ENCODE measurements around the gene ANKRD33. TPM values are rescaled to one million over a fixed set of nuclear protein-coding genes. Genes with fewer than 3 reads are reported as not detected.
A peak's percentile ranks its signal among the peaks of the same experiment; 100 is the strongest.

The ANKRD33 gene
- total and polyA plus RNA-seq, 2 of the 8 experiments (the other 6 are each of a cell fraction or from before 2014, with no cell fraction given): 0.41 to 0.53 TPM

- H3K4ac ChIP-seq (replicated peaks; ENCODE audit: insufficient read length, low read depth, low read length): no peak overlapping the region
- H3K9ac ChIP-seq (replicated peaks in 1 of 4; ENCODE audit: extremely low read depth in 1 of 4, low read depth in 3 of 4, low read length in 3 of 4): no peak overlapping the region
- 80% methylated on average over 6 of the region's 6 CpGs; no CpG with 5 or more reads in 1 of the 2 experiments for WGBS, 2 experiments (ENCODE audit: extremely low coverage in 1 of 2, insufficient coverage in 1 of 2, insufficient read length in 1 of 2, insufficient replicate concordance in 2 of 2, low coverage in 1 of 2, low lambda C conversion rate in 2 of 2, missing lambda C conversion rate in 1 of 2)
- H2AFZ ChIP-seq (ENCODE audit: low read length): no peak overlapping the region
- peaks cover 13 to 51% (median 33%) of the 10 kb centered on the region in 4 experiments for H3K4me1 ChIP-seq (replicated peaks in 1 of 4; ENCODE audit: control insufficient read depth in 3 of 4, insufficient read depth in 4 of 4, low read length in 3 of 4)
- no peak overlapping the region for H3K56ac ChIP-seq (replicated peaks; ENCODE audit: insufficient read length, low read depth, low read length)
- no peak overlapping the region for H4K5ac ChIP-seq (ENCODE audit: insufficient read length, low read depth, low read length)
- ChIA-PET POLR2A (ENCODE audit: partially characterized antibody) (interaction anchor here (0.9 to 1.6 kb wide), 6 partner anchors 9 to 28 kb away, joined by 3 to 6 read pairs (median 4); no protein-coding TSS in a partner anchor), CTCF (ENCODE audit: partially characterized antibody) (interaction anchor here (0.8 to 9.8 kb wide), 10 partner anchors 10 to 423 kb away, joined by 3 to 109 read pairs (median 6); partner anchors contain the start of gene ANKRD33)
- no peaks in the 10 kb centered on the region for H3K9me3 ChIP-seq (ENCODE audit: insufficient read depth in 2 of 2, low read depth in 1 of 2, low read length in 1 of 2)
- H4K8ac ChIP-seq (ENCODE audit: extremely low read depth, insufficient read depth, low read length): no peak overlapping the region
- peak overlapping the region; percentile 38 for H3K18ac ChIP-seq (ENCODE audit: extremely low read depth, low read length)
- H3K4me2 ChIP-seq (ENCODE audit: insufficient read depth in 1 of 2, low read depth in 2 of 2, low read length in 2 of 2): peak overlapping the region in 1 of 2 experiments; percentile 30; a peak in 1 of 4 replicates
- no peak overlapping the region for H2BK20ac ChIP-seq (ENCODE audit: low read length)
- no peaks in the 10 kb centered on the region for H3K36me3 ChIP-seq (ENCODE audit: control insufficient read depth in 2 of 4, insufficient read depth in 4 of 4, low read length in 3 of 4)
- no peak overlapping the region for H2BK120ac ChIP-seq (replicated peaks; ENCODE audit: low read depth, low read length)
- H2AK5ac ChIP-seq (ENCODE audit: low read depth, low read length): no peak overlapping the region
- no peak overlapping the region for H2BK15ac ChIP-seq (ENCODE audit: low read length)
- H3K23me2 ChIP-seq (ENCODE audit: low read depth, low read length): no peaks in the 10 kb centered on the region; the same call in 1 of the 2 replicates
- FAIRE-seq (no peak), DNase-seq (ENCODE audit: low read depth in 1 of 2, low spot score in 2 of 2) (no peak)
- H4K91ac ChIP-seq (replicated peaks; ENCODE audit: insufficient read length, low read length): no peak overlapping the region
- peaks cover 0 to 6% (median 4%) of the 10 kb centered on the region in 4 experiments; a peak in 4 of 7 replicates for H3K27me3 ChIP-seq (replicated peaks in 1 of 4; ENCODE audit: control insufficient read depth in 3 of 4, extremely low read depth in 1 of 4, insufficient read depth in 3 of 4, low read length in 3 of 4)
- H3K27ac ChIP-seq (ENCODE audit: low read depth, low read length): no peak overlapping the region
- peaks cover 2 to 14% of the 10 kb centered on the region in 2 experiments for H4K20me1 ChIP-seq (replicated peaks in 1 of 2; ENCODE audit: control insufficient read depth in 1 of 2, insufficient read depth in 2 of 2, low read length in 2 of 2)
- no peak overlapping the region for H3K14ac ChIP-seq (ENCODE audit: insufficient read length)
- H3K4me3 ChIP-seq (ENCODE audit: extremely low read depth in 1 of 4, insufficient read depth in 2 of 4, low read depth in 3 of 4, low read length in 4 of 4): no peak overlapping the region
- H3K23ac ChIP-seq (ENCODE audit: insufficient read length): no peak overlapping the region
- H2BK5ac ChIP-seq (ENCODE audit: low read depth, low read length): no peak overlapping the region
- peaks cover 0 to 4% of the 10 kb centered on the region in 2 experiments; a peak in 2 of 4 replicates for H3K79me2 ChIP-seq (ENCODE audit: control insufficient read depth in 1 of 2, insufficient read depth in 2 of 2, low read length in 2 of 2)
- no peak overlapping the region for H2BK12ac ChIP-seq (ENCODE audit: low read depth, low read length)
- peaks cover 5% of the 10 kb centered on the region for H3K79me1 ChIP-seq (ENCODE audit: low read depth, low read length)
- TF ChIP-seq JUN (IDR thresholded peaks at IDR 0.05; ENCODE audit: low read depth, low read length) (no peak), TAF7 (optimal IDR thresholded peaks at IDR 0.05; ENCODE audit: borderline replicate concordance, low read depth, low read length) (no peak), GTF2F1 (IDR thresholded peaks at IDR 0.05; ENCODE audit: borderline replicate concordance, low read depth, low read length) (no peak), SIN3A (conservative IDR thresholded peaks at IDR 0.05 in 1 of 2, IDR thresholded peaks at IDR 0.05 in 1 of 2; ENCODE audit: low read depth in 1 of 2, low read length in 2 of 2) (no peak), KDM1A (IDR thresholded peaks at IDR 0.05; ENCODE audit: borderline replicate concordance, low read length) (no peak), KDM5A (IDR thresholded peaks at IDR 0.05; ENCODE audit: low read length) (no peak), GABPA (IDR thresholded peaks at IDR 0.05; ENCODE audit: borderline replicate concordance, insufficient read depth, low read length) (no peak), CEBPB (IDR thresholded peaks at IDR 0.05; ENCODE audit: low read depth, low read length) (no peak), KDM4A (IDR thresholded peaks at IDR 0.05; ENCODE audit: low read depth, low read length, severe bottlenecking) (no peak), ZNF274 (IDR thresholded peaks at IDR 0.05; ENCODE audit: borderline replicate concordance, extremely low read depth, low read length) (no peak), SUZ12 (IDR thresholded peaks at IDR 0.05; ENCODE audit: low read length) (no peak), EZH2 (IDR thresholded peaks at IDR 0.05; ENCODE audit: low read depth, low read length, severe bottlenecking) (no peak), FOSL1 (IDR thresholded peaks at IDR 0.05; ENCODE audit: insufficient read depth, low read depth, low read length) (no peak)
Observed at GRCh38 chr12:51841727-51842126, 46.2 kb upstream of the ANKRD33 start.

All from H1 (cell line).